T-cell (primary cell): Measurements from ENCODE around the gene CTSH. TPM values are rescaled to one million over a fixed set of nuclear protein-coding genes. Genes with fewer than 3 reads are reported as not detected.

Experiments used
- ATAC-seq, 4 experiments: fragments of 200-7000 bp in 3 of 4; fragments of 150-1000 bp in 1 of 4; cut with Tn5 transposase; replicated peaks in 1 of 4; 1 replicate in 3 of 4; 2 replicates in 1 of 4; pipeline ENCODE4 v1.10.0; 2021; ENCODE audit warnings: moderate library complexity in 3 of 4, mild to moderate bottlenecking in 2 of 4, moderate number of reproducible peaks in 1 of 4
- CTCF ChIA-PET, 2 donors: fragments of 300-600 bp; sonication (Branson Sonifier 250); formaldehyde crosslinking; loops; one replicate each; lab custom pipeline; 2022; ENCODE audit warnings: antibody characterized with exemption in 2 of 2; lab: Charles Lee
- POLR2A ChIA-PET, 2 donors: fragments of 300-600 bp; sonication (Branson Sonifier 250); formaldehyde crosslinking; loops; one replicate each; lab custom pipeline; 2022; ENCODE audit warnings: antibody characterized with exemption in 2 of 2; lab: Charles Lee
- DNase-seq, 35 experiments: peaks; one replicate each; pipeline versions ENCODE4 v3.0.0 to v3.0.0-alpha.2; 2013 to 2023
- H3K27ac ChIP-seq: one replicate; pipeline ENCODE4 v1.5.1; 2013; ENCODE audit warnings: low read length
- H3K27me3 ChIP-seq, 2 experiments: replicated peaks in 1 of 2; 1 replicate in 1 of 2; 2 replicates in 1 of 2; pipeline versions ENCODE4 v1.6.1 to v1.7.0; 2013; ENCODE audit warnings: low read length in 1 of 2, mixed read lengths in 1 of 2; ENCODE audit not compliant: control insufficient read depth in 2 of 2, insufficient read depth in 2 of 2; ENCODE audit errors: extremely low read depth in 1 of 2
- H3K36me3 ChIP-seq, 2 donors: 1 replicate in 1 of 2; 2 replicates in 1 of 2; pipeline versions ENCODE4 v1.6.1 to v1.7.0; 2013; ENCODE audit warnings: low read length in 1 of 2; ENCODE audit not compliant: control insufficient read depth in 2 of 2, insufficient read depth in 1 of 2; ENCODE audit errors: extremely low read depth in 1 of 2
- H3K4me1 ChIP-seq, 2 experiments: 1 replicate in 1 of 2; 2 replicates in 1 of 2; pipeline versions ENCODE4 v1.6.1 to v1.7.0; 2013; ENCODE audit warnings: low read length in 2 of 2, mixed read lengths in 1 of 2; ENCODE audit not compliant: insufficient read depth in 2 of 2, control insufficient read depth in 1 of 2; ENCODE audit errors: extremely low read depth in 1 of 2
- H3K4me3 ChIP-seq, 2 donors: 1 replicate in 1 of 2; 2 replicates in 1 of 2; pipeline versions ENCODE4 v1.5.1 to v1.7.0; 2013; ENCODE audit warnings: mild to moderate bottlenecking in 2 of 2, low read length in 1 of 2, moderate library complexity in 1 of 2; ENCODE audit not compliant: control insufficient read depth in 1 of 2; ENCODE audit errors: extremely low read depth in 1 of 2
- H3K9me3 ChIP-seq: 2 replicates; pipeline ENCODE4 v1.7.0; 2013
- H3K27ac Mint-ChIP-seq, 2 donors: one replicate each; pipeline ENCODE4 v1.8.0; 2020 to 2021; ENCODE audit warnings: mild to moderate bottlenecking in 2 of 2, mixed read lengths in 2 of 2
- H3K27me3 Mint-ChIP-seq, 2 donors: one replicate each; pipeline ENCODE4 v1.8.0; 2021 to 2022; ENCODE audit warnings: mixed read lengths in 2 of 2
- H3K36me3 Mint-ChIP-seq: one replicate; pipeline ENCODE4 v1.8.0; 2021; ENCODE audit warnings: mixed read lengths
- H3K4me1 Mint-ChIP-seq, 3 donors: one replicate each; pipeline ENCODE4 v1.8.0; 2020 to 2022; ENCODE audit warnings: mixed read lengths in 3 of 3, mild to moderate bottlenecking in 1 of 3
- H3K4me3 Mint-ChIP-seq, 3 donors: one replicate each; pipeline ENCODE4 v1.8.0; 2020 to 2022; ENCODE audit warnings: mild to moderate bottlenecking in 3 of 3, mixed read lengths in 3 of 3, moderate library complexity in 3 of 3
- H3K9me3 Mint-ChIP-seq, 3 donors: one replicate each; pipeline ENCODE4 v1.8.0; 2020 to 2022; ENCODE audit warnings: mixed read lengths in 3 of 3
- WGBS: methylation state at CpG from one replicate; pipeline ENCODE4 v1.1.5; 2013; ENCODE audit warnings: missing lambda C conversion rate; ENCODE audit not compliant: insufficient coverage; 5-methylcytosine and 5-hydroxymethylcytosine counted together
- total RNA-seq, 35 experiments: library from RNA in 6 of 35; stranded (reverse) in 6 of 35; fragments of 120-200 nt in 1 of 35; gene quantifications; one replicate each; pipeline versions ENCODE4 v1.2.1 to v1.2.4 and lab custom pipeline; 2013 to 2026

The CTSH gene, protein sequence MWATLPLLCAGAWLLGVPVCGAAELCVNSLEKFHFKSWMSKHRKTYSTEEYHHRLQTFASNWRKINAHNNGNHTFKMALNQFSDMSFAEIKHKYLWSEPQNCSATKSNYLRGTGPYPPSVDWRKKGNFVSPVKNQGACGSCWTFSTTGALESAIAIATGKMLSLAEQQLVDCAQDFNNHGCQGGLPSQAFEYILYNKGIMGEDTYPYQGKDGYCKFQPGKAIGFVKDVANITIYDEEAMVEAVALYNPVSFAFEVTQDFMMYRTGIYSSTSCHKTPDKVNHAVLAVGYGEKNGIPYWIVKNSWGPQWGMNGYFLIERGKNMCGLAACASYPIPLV
- total RNA-seq (10 to 100 TPM in 4 of 5 donors, 1 to 10 TPM in 1; 8.5 to 49.7 (median 19.2) TPM), total RNA-seq (lab: John Stamatoyannopoulos, UW) (3.9 to 85.8 (median 12.3) reads per million in 29 experiments)
- 37.3 TPM for total RNA-seq (2013)

DNA sequence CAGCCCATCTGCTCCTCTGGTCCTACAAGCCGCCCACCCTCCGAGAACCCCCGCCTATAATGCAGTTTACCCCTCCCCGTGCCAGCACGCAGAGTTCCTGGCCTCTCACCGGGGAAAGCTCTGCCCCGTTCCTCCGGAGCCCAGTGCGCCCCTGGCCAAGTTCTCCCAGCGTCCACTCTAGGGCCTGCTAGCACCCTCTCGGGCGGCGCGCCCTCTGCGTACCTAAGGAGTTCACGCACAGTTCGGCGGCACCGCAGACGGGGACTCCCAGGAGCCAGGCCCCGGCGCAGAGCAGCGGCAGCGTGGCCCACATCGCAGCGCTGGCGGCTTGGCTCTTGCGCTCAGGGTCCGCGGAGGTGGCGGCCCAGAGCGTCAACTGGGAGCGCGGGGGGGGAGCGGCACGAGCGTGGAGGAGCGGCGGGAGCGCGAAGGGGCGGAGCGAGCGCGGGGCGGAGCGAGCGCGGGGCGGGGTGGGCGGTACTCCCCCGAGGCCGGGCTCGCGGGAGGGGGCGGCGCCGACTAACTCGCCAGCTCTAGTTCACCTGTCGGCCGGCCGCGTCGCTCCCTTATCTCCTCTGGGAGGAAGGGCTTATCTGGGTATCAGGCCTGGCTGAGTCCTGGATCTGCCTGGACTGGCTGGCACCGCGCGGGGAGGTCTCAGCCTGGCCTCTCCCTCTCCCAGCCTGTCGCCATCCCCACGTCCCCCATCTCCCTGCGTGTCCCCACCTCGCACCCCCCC is at the start of gene CTSH:
CTSH (minus strand) TSS at position 378 of the 739 bp plus-strand sequence; CDS start at position 313, 65 bp downstream.
- Histone ChIP-seq H3K27ac (peak within 1 kb of the TSS; percentile 51), H3K4me3 (peak within 1 kb of the TSS; percentile 60 to 64), H3K27me3 (peaks cover 2 to 25% of the 10 kb centered on the region in 2 experiments), H3K4me1 (peaks cover 0 to 20% of the 10 kb centered on the region in 2 experiments), H3K9me3 (no peaks in the 10 kb centered on the region), H3K36me3 (no peaks in the 10 kb centered on the region)
- POLR2A ChIA-PET, result interaction anchor here in 1 of 2 donors (0.5 kb wide), 1 partner anchor 65 kb away, joined by 8 read pairs; no protein-coding TSS in a partner anchor
- H3K4me1 Mint-ChIP-seq, result peaks cover 0 to 16% (median 4%) of the 10 kb centered on the region in 3 donors
- H3K27ac Mint-ChIP-seq, result peak within 1 kb of the TSS in 1 of 2 donors; percentile 59
- H3K27me3 Mint-ChIP-seq, result peaks cover 4% of the 10 kb centered on the region in 2 donors
- peak within 1 kb of the TSS; percentile 68 to 80 (median 73) for H3K4me3 Mint-ChIP-seq
- DNase-seq, result peak; percentile 22 to 87 (median 61)
- peak; percentile 89 to 94 (median 92) for ATAC-seq
- H3K36me3 Mint-ChIP-seq, result no peaks in the 10 kb centered on the region
- no peaks in the 10 kb centered on the region for H3K9me3 Mint-ChIP-seq
- CTCF ChIA-PET, result no interaction called here
- WGBS, result 4% methylated on average over 55 of the region's 71 CpGs

- POLR2A ChIA-PET, result no interaction called here
- 75% methylated on average over 10 of the region's 10 CpGs for WGBS
- CTCF ChIA-PET, result no interaction called here
Observed at GRCh38 chr15:78993931-78994530, 49.2 kb upstream of the CTSH start.

DNA sequence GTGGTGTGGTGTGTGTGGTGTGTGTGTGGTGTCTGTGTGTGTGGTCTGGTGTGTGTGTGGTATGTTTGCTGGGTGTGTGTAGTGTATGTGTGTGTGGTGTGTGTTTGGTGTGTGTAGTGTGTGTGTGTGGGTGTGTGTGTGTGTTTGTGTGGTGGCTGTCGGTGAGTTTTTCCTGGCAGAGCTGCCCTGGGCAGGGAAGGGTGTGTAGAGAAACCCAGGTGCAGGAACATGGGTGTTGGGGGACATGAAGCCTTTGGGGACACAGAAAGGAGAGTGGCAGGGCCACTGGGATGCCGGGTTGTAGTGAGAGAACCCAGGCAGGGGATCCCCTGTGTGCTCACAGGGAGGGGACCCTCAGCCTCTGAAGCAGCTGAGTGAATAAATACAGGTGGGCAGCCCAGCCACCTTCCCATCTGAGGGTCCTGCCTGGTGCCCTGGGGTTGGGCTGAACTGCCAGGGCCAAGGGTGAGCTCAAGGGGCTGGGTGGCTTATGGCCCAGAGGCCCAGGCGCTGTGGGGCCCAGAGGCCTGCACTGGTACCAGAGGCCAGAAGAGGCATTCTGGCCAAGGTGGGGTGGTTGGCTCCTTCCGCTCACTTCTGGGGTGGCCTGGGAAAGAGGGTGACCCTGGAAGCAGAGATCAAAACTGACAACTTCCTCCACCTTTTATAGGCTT is 48.5 kb upstream of the CTSH start:
- Mint-ChIP-seq H3K36me3 (no peaks in the 10 kb centered on the region), H3K4me1 (no peaks in the 10 kb centered on the region), H3K27ac (no peak overlapping the region), H3K27me3 (peaks cover 0 to 4% of the 10 kb centered on the region in 2 donors), H3K4me3 (no peak overlapping the region), H3K9me3 (no peaks in the 10 kb centered on the region)
- ChIA-PET CTCF (no interaction called here), POLR2A (no interaction called here)
- no peaks in the 10 kb centered on the region for H3K36me3 ChIP-seq
- no peak for DNase-seq
- no peak for ATAC-seq
- no peak overlapping the region for H3K27ac ChIP-seq
- H3K9me3 ChIP-seq, result no peaks in the 10 kb centered on the region
- peaks cover 0 to 20% of the 10 kb centered on the region in 2 experiments for H3K27me3 ChIP-seq
- H3K4me3 ChIP-seq, result no peak overlapping the region
- 78% methylated on average over 2 of the region's 4 CpGs for WGBS
- no peaks in the 10 kb centered on the region for H3K4me1 ChIP-seq

More at GRCh38 chr15:78993931-78994530, 49.2 kb upstream of the CTSH start:
- no peak for DNase-seq
- no peaks in the 10 kb centered on the region for H3K9me3 ChIP-seq
- H3K4me1 ChIP-seq, result no peaks in the 10 kb centered on the region
- Mint-ChIP-seq H3K27ac (no peak overlapping the region), H3K36me3 (no peaks in the 10 kb centered on the region), H3K4me3 (no peak overlapping the region), H3K27me3 (peaks cover 0 to 3% of the 10 kb centered on the region in 2 donors), H3K9me3 (no peaks in the 10 kb centered on the region), H3K4me1 (no peaks in the 10 kb centered on the region)
- H3K27me3 ChIP-seq, result peaks cover 0 to 19% of the 10 kb centered on the region in 2 experiments
- H3K36me3 ChIP-seq, result no peaks in the 10 kb centered on the region
- no peak overlapping the region for H3K4me3 ChIP-seq
- no peak overlapping the region for H3K27ac ChIP-seq
- no peak for ATAC-seq

- H3K27me3 Mint-ChIP-seq, result peaks cover 0 to 7% of the 10 kb centered on the region in 2 donors
- ATAC-seq, result no peak
- H3K9me3 ChIP-seq, result no peaks in the 10 kb centered on the region
- no peaks in the 10 kb centered on the region for H3K36me3 ChIP-seq
- no peak overlapping the region for H3K4me3 ChIP-seq
- no peaks in the 10 kb centered on the region for H3K4me1 ChIP-seq
- no peak overlapping the region for H3K4me3 Mint-ChIP-seq
- DNase-seq, result no peak
- no peak overlapping the region for H3K27ac Mint-ChIP-seq
- POLR2A ChIA-PET, result no interaction called here
- WGBS, result 58% methylated on average over 11 of the region's 17 CpGs
- H3K27me3 ChIP-seq, result peaks cover 0 to 19% of the 10 kb centered on the region in 2 experiments
- H3K4me1 Mint-ChIP-seq, result no peaks in the 10 kb centered on the region
- H3K9me3 Mint-ChIP-seq, result no peaks in the 10 kb centered on the region
- CTCF ChIA-PET, result no interaction called here
- H3K27ac ChIP-seq, result no peak overlapping the region
- no peaks in the 10 kb centered on the region for H3K36me3 Mint-ChIP-seq
Observed at GRCh38 chr15:78992416-78993256, 47.8 kb upstream of the CTSH start.

GRCh38 chr15:78991879-78992278 is 47.0 kb upstream of the CTSH start:
- Mint-ChIP-seq H3K9me3 (no peaks in the 10 kb centered on the region), H3K4me3 (no peak overlapping the region), H3K27me3 (peaks cover 0 to 7% of the 10 kb centered on the region in 2 donors), H3K36me3 (no peaks in the 10 kb centered on the region), H3K27ac (no peak overlapping the region), H3K4me1 (no peaks in the 10 kb centered on the region)
- ATAC-seq (no peak), DNase-seq (no peak)
- ChIA-PET CTCF (interaction anchor here in 1 of 2 donors (0.6 kb wide), 1 partner anchor 883 kb away, joined by 4 read pairs; no protein-coding TSS in a partner anchor), POLR2A (no interaction called here)
- WGBS, result 87% methylated on average over 14 of the region's 15 CpGs
- Histone ChIP-seq H3K4me3 (no peak overlapping the region), H3K27ac (no peak overlapping the region), H3K9me3 (no peaks in the 10 kb centered on the region), H3K27me3 (peaks cover 0 to 20% of the 10 kb centered on the region in 2 experiments), H3K4me1 (no peaks in the 10 kb centered on the region), H3K36me3 (no peaks in the 10 kb centered on the region)
